Measurements from ENCODE around the gene SLC4A1AP.

The SLC4A1AP gene

GRCh38 chr2:27734305-27734704, 70.6 kb downstream of the SLC4A1AP start:
- in situ Hi-C loops (cut with MboI; ENCODE audit: low pct_unique_long_range_greater_than_20kb, low sequenced_read_pairs): loop anchor here (25.0 kb wide), 1 partner anchor 703 kb away; no protein-coding TSS in a partner anchor
- no peak for DNase-seq

GRCh38 chr2:27735263-27735904, 71.7 kb downstream of the SLC4A1AP start:
- in situ Hi-C loops (cut with MboI; ENCODE audit: low pct_unique_long_range_greater_than_20kb, low sequenced_read_pairs): loop anchor here (25.0 kb wide), 1 partner anchor 702 kb away; no protein-coding TSS in a partner anchor
- DNase-seq: no peak

- in situ Hi-C loops (cut with MboI; ENCODE audit: low pct_unique_long_range_greater_than_20kb, low sequenced_read_pairs): loop anchor here (25.0 kb wide), 1 partner anchor 701 kb away; no protein-coding TSS in a partner anchor
- no peak for DNase-seq
Observed at GRCh38 chr2:27736031-27736889, 72.6 kb downstream of the SLC4A1AP start.

GRCh38 chr2:27736890-27737204, 73.2 kb downstream of the SLC4A1AP start:
- in situ Hi-C loops (cut with MboI; ENCODE audit: low pct_unique_long_range_greater_than_20kb, low sequenced_read_pairs): loop anchor here (25.0 kb wide), 1 partner anchor 700 kb away; no protein-coding TSS in a partner anchor

GRCh38 chr2:27737676-27738348, 74.1 kb downstream of the SLC4A1AP start:
- DNase-seq: no peak
- in situ Hi-C loops (cut with MboI; ENCODE audit: low pct_unique_long_range_greater_than_20kb, low sequenced_read_pairs): loop anchor here (25.0 kb wide), 1 partner anchor 699 kb away; no protein-coding TSS in a partner anchor

More at GRCh38 chr2:27736890-27737204, 73.2 kb downstream of the SLC4A1AP start:
- no peak for DNase-seq

GRCh38 chr2:27738349-27739057, 74.8 kb downstream of the SLC4A1AP start:
- in situ Hi-C loops (cut with MboI; ENCODE audit: low pct_unique_long_range_greater_than_20kb, low sequenced_read_pairs): loop anchor here (25.0 kb wide), 1 partner anchor 699 kb away; no protein-coding TSS in a partner anchor
- DNase-seq: no peak

GRCh38 chr2:27739058-27739373, 75.3 kb downstream of the SLC4A1AP start:
- DNase-seq: no peak
- in situ Hi-C loops (cut with MboI; ENCODE audit: low pct_unique_long_range_greater_than_20kb, low sequenced_read_pairs): loop anchor here (25.0 kb wide), 1 partner anchor 698 kb away; no protein-coding TSS in a partner anchor

GRCh38 chr2:27741673-27742072, 78.0 kb downstream of the SLC4A1AP start:
- no peak for DNase-seq
- in situ Hi-C loops (cut with MboI; ENCODE audit: low pct_unique_long_range_greater_than_20kb, low sequenced_read_pairs): loop anchor here (25.0 kb wide), 1 partner anchor 696 kb away; no protein-coding TSS in a partner anchor

- in situ Hi-C loops (cut with MboI; ENCODE audit: low pct_unique_long_range_greater_than_20kb, low sequenced_read_pairs): loop anchor here (25.0 kb wide), 1 partner anchor 695 kb away; no protein-coding TSS in a partner anchor
- DNase-seq: no peak
Observed at GRCh38 chr2:27742571-27742970, 78.9 kb downstream of the SLC4A1AP start.

Measured in KBM-7 (cell line).